NCI-H748 (cell line): ENCODE measurements around the gene FLNB.

Experiments
- DNase-seq: peaks from one replicate; lab custom pipeline; 2025; ENCODE audit not compliant: unreplicated experiment; lab: John Stamatoyannopoulos, UW

The FLNB gene, protein sequence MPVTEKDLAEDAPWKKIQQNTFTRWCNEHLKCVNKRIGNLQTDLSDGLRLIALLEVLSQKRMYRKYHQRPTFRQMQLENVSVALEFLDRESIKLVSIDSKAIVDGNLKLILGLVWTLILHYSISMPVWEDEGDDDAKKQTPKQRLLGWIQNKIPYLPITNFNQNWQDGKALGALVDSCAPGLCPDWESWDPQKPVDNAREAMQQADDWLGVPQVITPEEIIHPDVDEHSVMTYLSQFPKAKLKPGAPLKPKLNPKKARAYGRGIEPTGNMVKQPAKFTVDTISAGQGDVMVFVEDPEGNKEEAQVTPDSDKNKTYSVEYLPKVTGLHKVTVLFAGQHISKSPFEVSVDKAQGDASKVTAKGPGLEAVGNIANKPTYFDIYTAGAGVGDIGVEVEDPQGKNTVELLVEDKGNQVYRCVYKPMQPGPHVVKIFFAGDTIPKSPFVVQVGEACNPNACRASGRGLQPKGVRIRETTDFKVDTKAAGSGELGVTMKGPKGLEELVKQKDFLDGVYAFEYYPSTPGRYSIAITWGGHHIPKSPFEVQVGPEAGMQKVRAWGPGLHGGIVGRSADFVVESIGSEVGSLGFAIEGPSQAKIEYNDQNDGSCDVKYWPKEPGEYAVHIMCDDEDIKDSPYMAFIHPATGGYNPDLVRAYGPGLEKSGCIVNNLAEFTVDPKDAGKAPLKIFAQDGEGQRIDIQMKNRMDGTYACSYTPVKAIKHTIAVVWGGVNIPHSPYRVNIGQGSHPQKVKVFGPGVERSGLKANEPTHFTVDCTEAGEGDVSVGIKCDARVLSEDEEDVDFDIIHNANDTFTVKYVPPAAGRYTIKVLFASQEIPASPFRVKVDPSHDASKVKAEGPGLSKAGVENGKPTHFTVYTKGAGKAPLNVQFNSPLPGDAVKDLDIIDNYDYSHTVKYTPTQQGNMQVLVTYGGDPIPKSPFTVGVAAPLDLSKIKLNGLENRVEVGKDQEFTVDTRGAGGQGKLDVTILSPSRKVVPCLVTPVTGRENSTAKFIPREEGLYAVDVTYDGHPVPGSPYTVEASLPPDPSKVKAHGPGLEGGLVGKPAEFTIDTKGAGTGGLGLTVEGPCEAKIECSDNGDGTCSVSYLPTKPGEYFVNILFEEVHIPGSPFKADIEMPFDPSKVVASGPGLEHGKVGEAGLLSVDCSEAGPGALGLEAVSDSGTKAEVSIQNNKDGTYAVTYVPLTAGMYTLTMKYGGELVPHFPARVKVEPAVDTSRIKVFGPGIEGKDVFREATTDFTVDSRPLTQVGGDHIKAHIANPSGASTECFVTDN (N-terminal part only)

DNA sequence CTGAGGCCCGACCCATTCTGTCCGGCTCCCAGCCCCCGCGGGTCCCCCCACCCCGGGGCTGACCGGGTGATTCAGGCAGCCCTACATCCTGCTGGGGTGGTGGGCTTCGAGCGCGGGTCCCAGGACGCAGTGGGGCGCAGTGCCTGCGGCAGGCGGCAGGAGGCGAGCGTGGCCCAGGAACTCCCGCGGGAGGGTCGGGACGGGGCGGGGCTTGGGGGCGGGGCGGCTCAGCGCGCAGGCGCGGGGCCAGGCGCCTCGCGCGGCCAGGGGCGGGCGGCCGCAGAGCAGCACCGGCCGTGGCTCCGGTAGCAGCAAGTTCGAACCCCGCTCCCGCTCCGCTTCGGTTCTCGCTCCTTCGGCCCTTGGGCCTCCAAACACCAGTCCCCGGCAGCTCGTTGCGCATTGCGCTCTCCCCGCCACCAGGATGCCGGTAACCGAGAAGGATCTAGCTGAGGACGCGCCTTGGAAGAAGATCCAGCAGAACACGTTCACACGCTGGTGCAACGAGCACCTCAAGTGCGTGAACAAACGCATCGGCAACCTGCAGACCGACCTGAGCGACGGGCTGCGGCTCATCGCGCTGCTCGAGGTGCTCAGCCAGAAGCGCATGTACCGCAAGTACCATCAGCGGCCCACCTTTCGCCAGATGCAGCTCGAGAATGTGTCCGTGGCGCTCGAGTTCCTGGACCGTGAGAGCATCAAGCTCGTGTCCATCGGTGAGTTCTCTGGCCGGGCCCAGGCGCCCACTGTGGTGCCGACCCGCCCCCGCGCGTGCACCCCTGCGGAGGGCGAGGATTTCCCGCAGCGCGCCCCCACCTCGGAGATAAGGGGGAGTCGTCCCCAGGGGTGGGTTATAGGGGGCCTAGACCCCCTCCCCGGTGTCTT lies at the start of gene FLNB:
FLNB (plus strand) TSS at position 282 of the 885 bp plus-strand sequence; CDS start at position 425, 143 bp downstream.
- peak; percentile 69 for DNase-seq

DNA sequence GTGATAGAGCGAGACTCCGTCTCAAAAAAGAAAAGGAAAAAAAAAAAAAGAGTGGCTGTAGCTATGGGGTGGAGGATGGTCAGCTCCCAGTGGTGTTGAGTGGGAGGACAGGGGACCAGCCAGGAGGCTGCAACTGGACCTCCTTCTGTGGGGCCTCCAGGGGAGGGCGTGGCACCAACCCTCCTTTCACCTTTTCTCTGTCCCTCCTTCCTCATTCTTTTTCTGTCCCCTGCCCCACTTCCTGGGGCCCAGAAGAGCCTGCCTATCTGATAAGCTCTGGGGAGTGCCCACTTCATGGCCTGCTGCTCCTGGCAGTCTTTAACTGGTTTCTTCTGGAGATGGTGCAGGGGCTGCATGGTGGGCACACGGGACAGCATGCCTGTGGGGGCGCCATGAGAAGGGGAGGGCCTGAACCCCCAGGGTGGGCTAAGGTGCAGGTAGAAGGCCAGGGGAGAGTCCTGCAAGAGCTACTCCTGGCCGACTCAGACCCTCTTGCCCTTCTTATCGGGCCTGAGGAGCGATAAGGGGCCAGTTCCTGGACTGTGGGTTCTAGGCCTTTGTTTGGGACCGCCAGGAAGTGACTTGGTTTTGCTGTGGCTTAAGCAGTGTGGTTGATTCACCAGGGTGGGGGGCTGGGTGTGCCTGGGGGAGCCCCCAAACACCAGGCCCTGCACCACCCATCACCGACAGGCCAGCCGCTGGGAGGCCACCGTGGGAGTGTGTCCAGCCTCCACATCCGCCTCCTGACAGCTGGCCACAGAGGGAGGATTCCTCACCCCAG lies 49.4 kb upstream of the FLNB start:
- DNase-seq, result no peak

DNA sequence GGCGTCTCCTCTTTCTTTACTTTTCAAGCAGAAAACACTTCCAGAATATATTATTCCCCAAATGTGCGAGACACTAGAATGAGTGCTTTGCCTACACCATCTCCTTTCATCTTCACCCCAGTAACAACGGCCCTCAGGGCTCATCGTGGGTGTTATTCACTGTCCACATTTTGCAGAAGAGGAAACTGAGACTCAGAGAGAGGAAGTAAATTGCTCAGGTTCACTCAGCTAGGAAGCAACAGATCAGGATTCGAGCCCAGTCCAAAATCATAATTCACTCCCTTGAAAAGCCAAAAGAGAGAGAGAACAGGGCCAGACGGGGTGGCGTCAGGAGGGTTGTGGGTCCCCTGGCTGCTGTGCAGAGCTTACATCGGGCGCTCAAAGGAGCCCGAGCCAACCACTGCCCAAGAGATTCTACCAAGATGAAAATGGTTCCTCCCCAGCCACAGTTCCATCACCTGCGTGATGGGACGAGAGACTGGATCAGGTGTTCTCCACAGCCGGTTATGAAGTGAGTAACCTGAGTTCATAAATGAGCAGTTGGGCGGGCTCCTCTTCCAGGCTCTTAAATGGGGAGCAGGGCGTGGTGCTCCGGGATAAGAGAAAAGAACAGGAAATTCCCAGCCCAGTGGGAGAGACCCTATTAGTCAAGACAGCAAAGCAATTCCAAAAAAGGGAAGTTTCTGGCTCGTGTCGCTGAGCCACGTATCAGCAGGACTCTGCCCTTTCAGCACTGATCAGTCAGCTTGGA lies 48.6 kb upstream of the FLNB start:
- peak; percentile 21 for DNase-seq

DNA sequence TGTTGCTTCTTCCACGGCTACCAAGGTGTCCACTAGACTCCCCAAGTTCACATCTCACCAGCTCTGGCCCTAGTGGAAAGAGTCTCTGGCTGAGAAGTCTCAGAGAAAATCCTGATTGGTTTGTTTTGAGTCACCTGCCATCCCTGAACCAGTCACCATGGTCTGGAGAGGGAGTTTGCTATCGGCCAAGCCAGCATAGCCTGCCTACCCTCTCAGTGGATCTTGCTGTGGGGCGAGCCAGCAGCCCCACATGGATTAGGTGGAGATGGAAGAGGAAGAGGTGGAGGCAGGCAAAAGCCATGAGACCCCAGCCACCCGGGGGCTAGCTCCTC lies 48.1 kb upstream of the FLNB start:
- no peak for DNase-seq

DNA sequence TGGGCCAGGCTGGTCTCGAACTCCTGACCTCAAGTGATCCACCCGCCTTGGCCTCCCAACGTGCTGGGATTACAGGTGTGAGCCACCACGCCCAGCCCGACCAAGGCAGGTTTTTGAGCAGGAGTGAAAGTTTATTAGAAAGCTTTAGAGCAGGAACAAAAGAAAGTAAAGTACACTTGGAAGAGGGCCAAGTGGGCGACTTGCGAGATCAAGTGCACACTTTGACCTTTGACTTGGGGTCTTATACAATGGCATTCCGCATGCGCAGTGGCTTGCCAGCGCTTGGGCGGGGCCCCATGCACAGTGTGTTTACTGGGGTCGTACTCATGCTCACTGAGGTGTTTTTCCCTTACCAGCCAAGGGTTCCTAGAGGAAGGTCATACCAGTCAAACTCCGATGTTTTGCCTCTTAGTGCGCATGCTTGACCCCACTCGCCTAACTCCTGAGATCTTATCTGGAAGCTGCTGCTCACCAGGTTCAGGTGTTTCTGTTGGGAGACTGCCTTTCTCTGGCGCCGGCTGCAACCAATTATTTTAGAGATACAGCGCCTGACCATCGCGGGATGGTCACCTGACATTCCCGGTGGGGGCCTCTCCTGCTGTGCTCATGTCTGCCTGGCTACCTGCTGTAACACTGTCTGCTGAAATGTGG lies 46.9 kb upstream of the FLNB start:
- DNase-seq, result no peak

DNA sequence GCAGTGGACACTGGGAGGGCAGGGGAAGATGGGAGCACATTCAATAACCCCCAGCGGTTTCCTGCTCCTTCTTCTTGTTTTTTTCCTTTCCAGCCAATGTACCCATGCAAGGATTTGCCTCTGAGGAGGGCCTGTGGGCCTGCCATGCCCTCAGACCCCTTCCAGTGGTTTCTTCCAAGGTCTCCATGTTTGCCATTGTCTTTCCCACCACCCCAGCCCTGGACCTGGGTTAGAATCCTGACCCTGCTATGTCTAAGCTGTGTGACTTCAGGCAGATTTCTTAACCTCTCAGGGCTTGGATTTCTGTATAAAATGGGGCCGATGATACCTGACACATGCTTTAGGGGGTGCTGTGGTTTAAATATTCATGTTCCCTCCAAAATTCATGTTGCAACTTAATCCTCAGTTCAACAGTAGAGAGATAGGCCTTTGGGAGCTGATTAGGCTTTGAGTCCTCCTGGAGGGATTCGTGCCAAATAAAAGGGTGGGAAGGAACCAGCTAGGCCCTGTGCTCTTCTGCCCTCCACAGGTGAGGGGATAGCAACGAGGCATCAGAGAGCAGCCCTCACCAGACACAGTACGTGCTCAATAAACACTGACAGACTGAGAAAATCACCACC lies 46.3 kb upstream of the FLNB start:
- DNase-seq, result no peak

DNA sequence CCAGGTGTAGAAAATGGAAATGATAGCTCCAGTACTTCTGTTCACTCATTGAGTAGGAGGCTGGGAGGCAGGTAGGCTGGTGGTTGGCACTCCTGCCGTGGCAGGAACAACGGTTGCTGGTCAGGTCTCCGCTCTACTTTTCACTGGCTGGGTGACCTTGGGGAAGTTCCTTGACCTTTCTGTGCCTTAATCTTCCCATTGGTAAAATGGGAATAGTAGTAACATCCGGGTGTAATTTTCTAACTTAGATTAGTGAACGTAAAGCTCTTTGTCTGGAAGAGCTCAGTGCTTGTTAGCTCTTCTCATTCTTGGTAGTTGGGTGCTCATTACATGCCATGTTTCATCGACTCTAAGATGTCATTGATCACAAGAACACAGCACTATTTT lies 45.8 kb upstream of the FLNB start:
- no peak for DNase-seq

DNA sequence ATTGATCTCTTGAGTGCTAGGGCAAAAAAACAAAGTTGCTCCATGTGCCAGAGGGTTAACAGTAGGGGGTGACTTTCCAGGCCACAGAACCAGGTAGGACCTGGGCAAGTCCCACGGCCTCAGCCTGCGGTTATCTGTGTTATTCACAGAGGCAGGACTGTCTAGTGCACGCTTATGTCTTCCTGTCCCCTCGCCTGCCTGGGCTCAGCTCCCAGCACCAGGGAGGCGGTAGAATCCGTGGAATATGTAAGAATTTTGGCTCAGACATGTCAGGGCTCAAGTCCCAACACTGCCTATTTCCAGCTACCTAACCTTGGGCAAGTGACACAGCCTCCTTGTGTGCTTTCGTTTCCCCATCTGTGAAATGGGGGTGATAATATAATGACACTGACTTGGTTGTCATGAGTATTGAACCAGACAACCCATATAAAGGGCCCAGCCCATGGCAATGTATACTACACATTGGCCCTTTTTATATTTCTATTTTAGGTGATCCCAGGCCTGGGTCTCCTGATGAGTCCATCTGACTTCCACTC lies 44.3 kb upstream of the FLNB start:
- no peak for DNase-seq

DNA sequence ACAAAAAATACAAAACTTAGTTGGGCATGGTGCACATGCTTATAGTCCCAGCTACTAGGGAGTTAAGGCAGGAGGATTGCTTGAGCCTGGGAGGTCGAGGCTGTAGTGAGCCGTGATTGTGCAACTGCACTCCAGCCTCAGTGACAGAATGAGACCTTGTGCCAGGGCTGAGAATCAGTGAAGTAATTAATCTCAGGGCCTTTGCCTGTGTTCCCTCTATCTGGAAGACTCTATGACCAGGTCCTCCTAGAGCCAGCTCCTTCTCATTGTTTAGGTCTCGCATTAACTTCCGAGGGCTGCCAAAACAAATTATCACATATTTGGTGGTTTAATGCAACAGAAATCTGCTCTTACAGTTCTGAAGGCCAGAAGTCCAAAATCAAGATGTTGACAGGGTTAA lies 41.4 kb upstream of the FLNB start:
- no peak for DNase-seq

DNA sequence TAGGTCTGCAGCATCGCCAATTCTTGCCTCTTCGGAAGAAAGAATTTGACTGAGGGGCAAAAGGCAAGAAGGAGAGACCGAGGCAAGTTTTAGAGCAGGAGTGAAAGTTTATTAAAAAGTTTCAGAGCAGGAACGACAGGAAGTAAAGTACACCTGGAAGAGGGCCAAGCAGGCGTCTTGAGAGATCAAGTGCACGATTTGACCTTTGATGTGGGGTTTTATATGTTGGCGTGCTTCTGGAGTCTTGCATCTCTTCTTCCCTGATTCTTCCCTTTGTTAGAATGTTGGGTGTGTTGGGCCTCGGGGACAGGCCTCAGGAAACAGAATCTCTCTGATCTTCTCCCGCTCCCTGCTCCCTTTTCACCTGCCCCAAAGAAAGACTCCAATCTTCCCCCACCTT lies 40.6 kb upstream of the FLNB start:
- no peak for DNase-seq

DNA sequence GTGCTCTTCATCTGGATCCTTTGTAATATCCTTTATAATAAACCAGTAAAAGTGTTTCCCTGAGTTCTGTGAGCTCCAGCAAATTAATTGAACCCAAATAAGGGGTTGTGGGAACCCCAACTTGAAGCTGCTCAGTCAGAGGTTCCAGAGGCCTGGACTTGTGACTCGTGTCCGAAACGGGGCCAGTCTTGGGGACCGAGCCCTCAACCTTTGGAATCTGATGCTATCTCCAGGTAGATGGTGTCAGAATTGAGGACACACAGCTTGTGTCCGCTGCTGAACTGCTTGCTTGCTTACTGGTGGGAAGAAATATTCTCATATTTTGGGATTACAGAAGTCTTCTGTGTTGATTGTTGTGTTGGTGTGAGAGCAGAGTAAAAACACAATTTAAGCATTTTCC lies 39.7 kb upstream of the FLNB start:
- no peak for DNase-seq

DNA sequence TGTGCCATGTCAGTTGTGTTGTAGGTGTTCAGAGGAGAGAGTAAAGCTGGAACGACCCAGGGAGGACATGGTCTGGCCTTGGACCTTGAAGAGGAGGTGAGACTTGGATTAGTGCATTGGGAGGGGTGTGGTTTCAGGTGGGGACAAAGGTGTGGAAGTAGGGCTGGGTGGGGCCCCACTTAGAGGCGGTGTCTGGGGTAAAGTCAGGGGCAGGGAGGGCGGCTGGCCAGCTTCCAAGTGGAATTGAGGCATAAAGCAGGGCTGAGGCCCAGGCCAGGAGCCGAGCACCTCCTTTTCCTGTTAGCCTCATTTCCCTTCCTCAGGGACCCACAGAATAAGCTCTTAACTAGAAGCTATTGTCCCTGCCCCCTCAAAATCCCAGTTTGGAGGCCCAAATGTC lies 36.2 kb upstream of the FLNB start:
- DNase-seq, result no peak

DNA sequence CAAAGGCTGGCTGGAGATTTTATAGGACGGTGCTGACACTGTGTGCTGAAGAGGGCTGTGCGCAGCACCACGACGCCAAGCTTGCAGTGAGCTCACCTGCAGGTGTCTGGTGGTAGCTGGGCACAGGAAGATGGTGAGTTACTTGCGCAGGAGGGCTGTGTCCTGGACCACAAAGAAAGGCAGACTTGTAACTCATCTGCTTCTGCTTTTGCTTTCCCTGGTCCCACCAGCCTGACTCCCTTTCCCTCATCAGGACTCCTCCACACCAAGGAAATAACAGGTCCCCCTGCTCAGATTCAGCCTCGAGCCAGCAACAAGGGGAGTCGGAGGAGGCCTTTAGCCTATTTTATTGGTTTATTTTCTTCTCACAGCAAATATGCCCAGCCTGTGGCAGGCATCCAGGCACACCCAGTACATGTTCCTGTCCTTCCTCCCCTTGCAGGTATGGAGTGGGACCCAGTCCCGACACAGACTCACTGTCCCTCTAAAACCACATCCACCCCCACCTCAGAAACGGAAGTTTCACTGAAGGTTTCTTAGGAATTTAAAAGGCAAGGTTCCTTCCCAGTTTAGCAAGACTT lies 35.6 kb upstream of the FLNB start:
- DNase-seq, result no peak

DNA sequence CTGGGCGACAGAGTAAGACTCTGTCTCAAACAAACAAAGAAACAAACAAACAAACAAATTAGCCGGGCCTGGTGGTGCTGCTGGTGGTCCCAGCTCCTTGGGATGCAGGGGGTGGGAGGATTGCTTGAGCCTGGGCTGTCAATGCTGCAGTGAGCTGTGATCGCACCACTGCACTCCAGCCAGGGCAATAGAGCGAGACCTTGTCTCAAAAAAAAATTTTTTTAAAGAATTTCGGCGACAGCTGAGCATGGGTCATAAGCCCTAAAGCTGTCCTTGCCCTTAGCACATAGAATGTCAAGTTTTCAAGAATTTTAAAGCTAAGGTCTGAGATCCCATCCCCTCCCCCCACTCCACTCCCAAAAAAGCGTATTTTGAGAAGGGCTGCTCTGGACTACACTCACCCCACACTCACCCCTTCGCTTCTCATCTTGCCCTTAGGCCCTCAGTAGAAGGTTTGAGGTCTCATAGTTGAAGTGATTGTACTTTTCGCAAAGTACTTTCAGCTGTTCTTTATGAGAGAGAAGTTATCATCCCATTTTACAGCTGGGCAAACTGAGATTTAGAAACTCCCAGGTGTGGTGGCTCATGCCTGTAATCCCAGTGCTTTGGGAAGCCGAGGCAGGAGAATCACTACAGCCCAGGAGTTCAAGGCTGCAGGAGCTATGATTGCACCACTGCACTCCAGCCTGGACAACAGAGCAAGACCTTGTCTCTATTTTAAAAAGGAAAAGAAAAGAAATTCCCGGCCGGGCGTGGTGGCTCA lies 34.3 kb upstream of the FLNB start:
- DNase-seq, result no peak

DNA sequence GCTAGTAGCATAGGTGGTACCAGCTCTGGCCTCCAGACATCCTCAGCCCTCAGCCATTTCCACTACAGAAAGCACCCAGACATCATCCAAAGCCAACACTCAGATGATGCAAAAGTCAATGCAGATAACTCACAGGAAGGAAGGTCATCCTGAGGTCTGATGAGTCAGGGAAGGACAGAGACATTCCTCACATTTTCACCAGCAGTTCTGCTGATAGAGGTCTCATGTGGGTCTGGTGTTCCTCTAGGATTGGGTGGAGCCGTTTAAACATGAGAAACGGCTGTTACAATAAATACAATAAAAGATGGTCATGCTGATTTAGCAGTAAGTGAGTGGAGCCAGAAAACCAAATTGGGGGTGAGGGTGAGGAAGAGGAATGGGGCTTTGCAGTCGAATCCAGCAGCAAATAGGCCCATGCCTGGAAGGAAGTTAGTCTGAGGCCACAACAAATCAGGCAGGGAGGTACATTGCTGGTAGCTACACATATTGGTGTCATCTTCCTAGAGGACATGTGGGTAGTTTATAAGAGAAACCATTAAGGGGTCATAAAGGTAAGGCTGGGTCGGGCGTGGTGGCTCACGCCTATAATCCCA lies 33.3 kb upstream of the FLNB start:
- no peak for DNase-seq

DNA sequence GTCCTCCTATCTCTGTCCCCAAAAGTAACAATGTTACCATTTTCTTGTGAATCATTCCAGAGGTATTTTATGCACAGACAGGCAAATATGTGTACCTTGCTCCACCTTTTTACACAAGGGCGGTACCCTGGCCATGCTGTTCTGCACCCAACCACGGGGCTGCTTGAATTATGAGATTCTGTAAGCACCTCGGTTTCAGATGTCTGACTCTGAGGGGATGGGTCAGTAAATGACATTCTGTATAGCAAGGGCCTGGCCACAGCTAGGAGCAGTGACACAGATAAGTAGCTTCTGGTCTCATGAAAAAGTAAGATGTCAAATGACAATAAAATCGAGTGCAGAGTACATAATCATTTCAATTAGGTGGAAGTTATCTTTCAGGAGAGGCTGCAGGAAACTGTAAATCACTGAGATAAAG lies 30.4 kb upstream of the FLNB start:
- peak; percentile 62 for DNase-seq
